ENCODE measurements around the gene CD36.

DNA sequence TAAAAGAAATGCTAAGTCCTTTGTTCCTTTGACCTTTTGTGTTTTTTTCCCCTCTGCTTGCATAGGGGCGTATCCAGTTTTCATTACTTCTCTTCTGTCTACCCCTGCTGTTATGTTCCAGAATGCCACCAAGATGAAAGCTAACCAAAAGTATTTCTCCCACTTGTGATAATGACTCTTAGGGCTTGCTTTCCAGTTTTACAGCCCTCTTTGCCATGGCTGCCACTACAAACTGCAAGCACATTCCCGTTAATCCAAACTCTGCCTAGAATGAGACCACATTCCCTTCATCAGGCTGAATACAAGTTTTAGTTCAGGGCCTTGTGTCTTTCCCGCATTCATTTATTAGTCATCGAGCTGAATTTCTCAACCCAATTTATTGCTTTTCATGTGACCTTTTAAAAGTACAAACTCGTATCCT lies 23.6 kb upstream of the CD36 start:
- TF ChIP-seq GATA2 (IDR thresholded peaks at IDR 0.05; ENCODE audit: low read depth, low read length) (no peak), GATA3 (IDR thresholded peaks at IDR 0.05; ENCODE audit: low read depth, low read length) (no peak)
